Astrocyte of the cerebellum (primary cell): ENCODE data around the gene PSMA7.

Experiments
- DNase-seq: peaks from one replicate; pipeline ENCODE4 v3.0.0-alpha.2; 2011; ENCODE audit warnings: low read depth
- H3K4me3 ChIP-seq: 2 replicates; pipeline ENCODE4 v1.5.1; 2011; ENCODE audit warnings: mild to moderate bottlenecking, low read depth, low read length, moderate library complexity
- in situ Hi-C: cut with HindIII; loops from 2 replicates; pipeline ENCODE4 v1.10.0; 2017; ENCODE audit warnings: low sequenced_read_pairs
- TF ChIP-seq, protein P1 (sequence below): IDR thresholded peaks from 2 replicates; pipeline ENCODE4 v1.5.1; 2012; ENCODE audit warnings: low read length, low read depth, moderate library complexity, mild to moderate bottlenecking; ENCODE audit errors: missing control alignments

Gene PSMA7

GRCh38 chr20:62177307-62177706 is 34.1 kb upstream of the PSMA7 start:
- no peak overlapping the region for H3K4me3 ChIP-seq
- TF ChIP-seq, protein P1, sequence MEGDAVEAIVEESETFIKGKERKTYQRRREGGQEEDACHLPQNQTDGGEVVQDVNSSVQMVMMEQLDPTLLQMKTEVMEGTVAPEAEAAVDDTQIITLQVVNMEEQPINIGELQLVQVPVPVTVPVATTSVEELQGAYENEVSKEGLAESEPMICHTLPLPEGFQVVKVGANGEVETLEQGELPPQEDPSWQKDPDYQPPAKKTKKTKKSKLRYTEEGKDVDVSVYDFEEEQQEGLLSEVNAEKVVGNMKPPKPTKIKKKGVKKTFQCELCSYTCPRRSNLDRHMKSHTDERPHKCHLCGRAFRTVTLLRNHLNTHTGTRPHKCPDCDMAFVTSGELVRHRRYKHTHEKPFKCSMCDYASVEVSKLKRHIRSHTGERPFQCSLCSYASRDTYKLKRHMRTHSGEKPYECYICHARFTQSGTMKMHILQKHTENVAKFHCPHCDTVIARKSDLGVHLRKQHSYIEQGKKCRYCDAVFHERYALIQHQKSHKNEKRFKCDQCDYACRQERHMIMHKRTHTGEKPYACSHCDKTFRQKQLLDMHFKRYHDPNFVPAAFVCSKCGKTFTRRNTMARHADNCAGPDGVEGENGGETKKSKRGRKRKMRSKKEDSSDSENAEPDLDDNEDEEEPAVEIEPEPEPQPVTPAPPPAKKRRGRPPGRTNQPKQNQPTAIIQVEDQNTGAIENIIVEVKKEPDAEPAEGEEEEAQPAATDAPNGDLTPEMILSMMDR, result no peak
- DNase-seq, result no peak
- in situ Hi-C loops, result no loop called here

GRCh38 chr20:62176866-62177265 is 33.7 kb upstream of the PSMA7 start:
- TF ChIP-seq, protein P1, result no peak
- DNase-seq, result no peak
- in situ Hi-C loops, result no loop called here
- H3K4me3 ChIP-seq, result no peak overlapping the region

DNA sequence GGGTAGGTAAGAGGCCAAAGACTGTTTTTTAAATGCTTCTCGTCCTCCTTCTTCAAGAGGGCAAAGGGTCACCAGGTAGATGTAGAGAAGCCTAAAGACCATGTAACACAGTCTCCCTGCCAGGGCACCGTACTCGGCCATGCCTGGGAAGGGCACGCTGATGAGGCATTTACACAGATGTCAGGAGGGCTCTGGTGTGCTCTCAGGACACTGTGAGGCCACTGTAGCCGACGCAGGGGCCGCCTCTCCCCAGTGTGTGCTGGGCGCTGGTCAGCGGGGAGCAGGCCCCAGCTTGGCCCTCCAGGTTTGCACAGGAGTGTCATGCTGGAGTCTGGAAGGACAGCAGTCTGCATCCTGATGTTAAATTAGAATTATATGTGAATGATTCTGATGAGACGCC is 32.5 kb upstream of the PSMA7 start:
- TF ChIP-seq, protein P1, result no peak
- DNase-seq, result no peak
- no peak overlapping the region for H3K4me3 ChIP-seq
- in situ Hi-C loops, result no loop called here

GRCh38 chr20:62174870-62175624 is 31.9 kb upstream of the PSMA7 start:
- H3K4me3 ChIP-seq, result no peak overlapping the region
- in situ Hi-C loops, result no loop called here
- TF ChIP-seq, protein P1, result no peak
- DNase-seq, result no peak

GRCh38 chr20:62174021-62174804 is 31.0 kb upstream of the PSMA7 start:
- no peak overlapping the region for H3K4me3 ChIP-seq
- DNase-seq, result no peak
- in situ Hi-C loops, result no loop called here
- TF ChIP-seq, protein P1, result no peak

DNA sequence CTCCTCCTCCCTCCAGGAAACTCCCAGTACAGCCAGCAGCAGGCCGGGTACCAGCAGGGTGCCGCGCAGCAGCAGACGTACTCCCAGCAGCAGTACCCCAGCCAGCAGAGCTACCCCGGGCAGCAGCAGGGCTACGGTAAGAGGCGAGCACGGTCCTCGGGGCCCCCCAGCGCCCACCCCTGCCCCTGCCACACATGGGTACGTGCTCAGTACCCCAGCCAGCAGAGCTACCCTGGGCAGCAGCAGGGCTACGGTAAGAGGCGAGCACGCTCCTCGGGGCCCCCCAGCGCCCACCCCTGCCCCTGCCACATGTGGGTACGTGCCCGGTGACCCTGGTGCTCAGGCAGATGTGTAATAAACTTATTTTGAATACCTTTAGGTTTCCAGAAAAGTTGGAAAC is 29.5 kb upstream of the PSMA7 start:
- in situ Hi-C loops, result no loop called here
- H3K4me3 ChIP-seq, result no peak overlapping the region
- DNase-seq, result no peak
- TF ChIP-seq, protein P1, result no peak
